ENCODE data around the gene PDK2. TPM values are rescaled to one million over a fixed set of nuclear protein-coding genes. Genes with fewer than 3 reads are reported as not detected.

PDK2 gene
- total and polyA plus RNA-seq, 2 of the 4 experiments (the other 2 are of a cell fraction) = 26.7 to 104 TPM

DNA sequence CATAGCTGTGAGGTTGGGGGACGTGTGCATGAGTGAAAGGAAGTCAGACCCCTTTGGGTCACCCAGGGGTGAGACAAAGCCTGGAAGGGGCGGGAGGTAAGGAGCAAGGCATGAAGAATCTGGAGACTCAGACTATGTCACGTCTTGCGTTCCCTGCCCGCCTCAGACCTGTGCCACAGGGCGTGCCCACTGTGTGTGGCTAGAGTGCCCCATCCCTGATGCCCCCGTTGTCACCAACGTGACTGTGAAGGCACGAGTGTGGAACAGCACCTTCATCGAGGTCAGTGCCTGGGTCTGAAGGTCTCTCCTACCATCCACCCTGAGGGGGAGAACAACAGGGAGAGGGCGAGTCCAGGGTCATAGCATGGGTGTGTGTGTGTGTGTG, 15.1 kb upstream of the PDK2 start:
- no peak overlapping the region for H2BK120ac ChIP-seq (ENCODE audit: low read depth, low read length)
- H3K4me1 ChIP-seq (ENCODE audit: control insufficient read depth, insufficient read depth, low read length) = no peaks in the 10 kb centered on the region
- no peak for DNase-seq
- H3K9ac ChIP-seq (ENCODE audit: low read depth, low read length) = no peak overlapping the region
- H3K9me3 ChIP-seq (ENCODE audit: control insufficient read depth, insufficient read depth, low read length) = no peaks in the 10 kb centered on the region
- ChIA-PET CTCF (interaction anchor here (0.7 kb wide), 1 partner anchor 24 kb away, joined by 4 read pairs; the partner anchor contains the start of gene ITGA3), POLR2A (ENCODE audit: unreplicated experiment) (no interaction called here)
- H3K27me3 ChIP-seq (ENCODE audit: control insufficient read depth, insufficient read depth, low read length) = no peaks in the 10 kb centered on the region
- H2BK5ac ChIP-seq (ENCODE audit: low read depth, low read length, poor library complexity, severe bottlenecking) = no peak overlapping the region
- H3K4me2 ChIP-seq (ENCODE audit: low read depth, low read length) = no peak overlapping the region
- H3K56ac ChIP-seq (ENCODE audit: extremely low read depth, insufficient read depth, low read length) = no peak overlapping the region
- no peak overlapping the region for H2BK15ac ChIP-seq (ENCODE audit: low read depth, low read length)
- no peak overlapping the region for H3K23ac ChIP-seq (ENCODE audit: low read depth, low read length)
- H3K36me3 ChIP-seq (ENCODE audit: control insufficient read depth, insufficient read depth, low read length) = peaks cover 62% of the 10 kb centered on the region
- no TSS peak for BruUV-seq (replicated peaks)
- no peak overlapping the region for H4K91ac ChIP-seq (ENCODE audit: insufficient read depth, low read depth, low read length)
- no peak for ATAC-seq (ENCODE audit: low read depth)
- no peak overlapping the region for H2AK5ac ChIP-seq (ENCODE audit: low read depth, low read length)
- peaks cover 13 to 38% of the 10 kb centered on the region in 2 experiments; a peak in 3 of 4 replicates for H3K79me1 ChIP-seq (ENCODE audit: low read depth in 1 of 2, low read length in 2 of 2)
- no peak overlapping the region for H2BK20ac ChIP-seq (ENCODE audit: low read depth, low read length)
- no peak overlapping the region for H4K8ac ChIP-seq (ENCODE audit: low read depth in 2 of 2, low read length in 2 of 2)
- H4K20me1 ChIP-seq (ENCODE audit: insufficient read depth, low read length) = no peaks in the 10 kb centered on the region; the same call in none of the 2 replicates
- no peak overlapping the region for H2AFZ ChIP-seq (replicated peaks; ENCODE audit: low read length, poor library complexity)
- no peak overlapping the region for H3K27ac ChIP-seq (ENCODE audit: insufficient read depth, low read length)
- in situ Hi-C loops (cut with MboI; ENCODE audit: low sequenced_read_pairs) (no loop called here), dilution Hi-C loops (cut with HindIII; ENCODE audit: low sequenced_read_pairs, unreplicated experiment) (no loop called here), intact Hi-C loops (cut with micrococcal nuclease) (no loop called here)
- TF ChIP-seq MAFK (IDR thresholded peaks at IDR 0.05; ENCODE audit: low read depth, low read length) = no peak
- TF ChIP-seq CHD1 (IDR thresholded peaks at IDR 0.05; ENCODE audit: low read depth, low read length) = no peak
- no peak for TF ChIP-seq NFE2L2 (IDR thresholded peaks at IDR 0.05; ENCODE audit: low read depth, low read length)
- TF ChIP-seq RFX5 (IDR thresholded peaks at IDR 0.05; ENCODE audit: low read depth, low read length) = no peak
- TF ChIP-seq BHLHE40 (IDR thresholded peaks at IDR 0.05; ENCODE audit: low read depth, low read length) = no peak
- TF ChIP-seq, protein P1, sequence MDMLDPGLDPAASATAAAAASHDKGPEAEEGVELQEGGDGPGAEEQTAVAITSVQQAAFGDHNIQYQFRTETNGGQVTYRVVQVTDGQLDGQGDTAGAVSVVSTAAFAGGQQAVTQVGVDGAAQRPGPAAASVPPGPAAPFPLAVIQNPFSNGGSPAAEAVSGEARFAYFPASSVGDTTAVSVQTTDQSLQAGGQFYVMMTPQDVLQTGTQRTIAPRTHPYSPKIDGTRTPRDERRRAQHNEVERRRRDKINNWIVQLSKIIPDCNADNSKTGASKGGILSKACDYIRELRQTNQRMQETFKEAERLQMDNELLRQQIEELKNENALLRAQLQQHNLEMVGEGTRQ (IDR thresholded peaks at IDR 0.05; ENCODE audit: low read depth, low read length) = no peak
- TF ChIP-seq MXI1 (IDR thresholded peaks at IDR 0.05; ENCODE audit: borderline replicate concordance, low read depth, low read length) = no peak
- no peak for TF ChIP-seq RCOR1 (IDR thresholded peaks at IDR 0.05; ENCODE audit: insufficient replicate concordance, low read length)
- TF ChIP-seq CEBPB (IDR thresholded peaks at IDR 0.05; ENCODE audit: low read depth, low read length) = no peak
- no peak for TF ChIP-seq FOS (IDR thresholded peaks at IDR 0.05; ENCODE audit: low read depth, low read length)
- TF ChIP-seq, protein P2, sequence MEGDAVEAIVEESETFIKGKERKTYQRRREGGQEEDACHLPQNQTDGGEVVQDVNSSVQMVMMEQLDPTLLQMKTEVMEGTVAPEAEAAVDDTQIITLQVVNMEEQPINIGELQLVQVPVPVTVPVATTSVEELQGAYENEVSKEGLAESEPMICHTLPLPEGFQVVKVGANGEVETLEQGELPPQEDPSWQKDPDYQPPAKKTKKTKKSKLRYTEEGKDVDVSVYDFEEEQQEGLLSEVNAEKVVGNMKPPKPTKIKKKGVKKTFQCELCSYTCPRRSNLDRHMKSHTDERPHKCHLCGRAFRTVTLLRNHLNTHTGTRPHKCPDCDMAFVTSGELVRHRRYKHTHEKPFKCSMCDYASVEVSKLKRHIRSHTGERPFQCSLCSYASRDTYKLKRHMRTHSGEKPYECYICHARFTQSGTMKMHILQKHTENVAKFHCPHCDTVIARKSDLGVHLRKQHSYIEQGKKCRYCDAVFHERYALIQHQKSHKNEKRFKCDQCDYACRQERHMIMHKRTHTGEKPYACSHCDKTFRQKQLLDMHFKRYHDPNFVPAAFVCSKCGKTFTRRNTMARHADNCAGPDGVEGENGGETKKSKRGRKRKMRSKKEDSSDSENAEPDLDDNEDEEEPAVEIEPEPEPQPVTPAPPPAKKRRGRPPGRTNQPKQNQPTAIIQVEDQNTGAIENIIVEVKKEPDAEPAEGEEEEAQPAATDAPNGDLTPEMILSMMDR (conservative IDR thresholded peaks at IDR 0.05; ENCODE audit: low read depth, low read length) = no peak
- TF ChIP-seq, protein P3, sequence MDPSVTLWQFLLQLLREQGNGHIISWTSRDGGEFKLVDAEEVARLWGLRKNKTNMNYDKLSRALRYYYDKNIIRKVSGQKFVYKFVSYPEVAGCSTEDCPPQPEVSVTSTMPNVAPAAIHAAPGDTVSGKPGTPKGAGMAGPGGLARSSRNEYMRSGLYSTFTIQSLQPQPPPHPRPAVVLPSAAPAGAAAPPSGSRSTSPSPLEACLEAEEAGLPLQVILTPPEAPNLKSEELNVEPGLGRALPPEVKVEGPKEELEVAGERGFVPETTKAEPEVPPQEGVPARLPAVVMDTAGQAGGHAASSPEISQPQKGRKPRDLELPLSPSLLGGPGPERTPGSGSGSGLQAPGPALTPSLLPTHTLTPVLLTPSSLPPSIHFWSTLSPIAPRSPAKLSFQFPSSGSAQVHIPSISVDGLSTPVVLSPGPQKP (IDR thresholded peaks at IDR 0.05; ENCODE audit: borderline replicate concordance, low read depth, low read length) = no peak
- no peak for TF ChIP-seq POLR2A (IDR thresholded peaks at IDR 0.05; ENCODE audit: low read depth, low read length)
- TF ChIP-seq MAZ (IDR thresholded peaks at IDR 0.05; ENCODE audit: borderline replicate concordance, low read depth, low read length) = no peak
- TF ChIP-seq SMC3 (IDR thresholded peaks at IDR 0.05; ENCODE audit: low read depth, low read length) = no peak
- TF ChIP-seq RAD21 (IDR thresholded peaks at IDR 0.05; ENCODE audit: low read length) = no peak
- peak overlapping the region; percentile 25 for H2AK9ac ChIP-seq (replicated peaks; ENCODE audit: low read depth, low read length, poor library complexity)
- no peak overlapping the region for H3K4ac ChIP-seq (ENCODE audit: low read depth, low read length)
- H4K5ac ChIP-seq (ENCODE audit: low read depth, low read length) = no peak overlapping the region
- H3K14ac ChIP-seq (replicated peaks; ENCODE audit: low read depth, low read length) = no peak overlapping the region
- 100% methylated on average over 2 of the region's 11 CpGs; no CpG with 5 or more reads in 1 of the 2 experiments for WGBS, 2 experiments (ENCODE audit: extremely low coverage in 2 of 2, insufficient read length in 1 of 2)
- no peaks in the 10 kb centered on the region for H3K9me1 ChIP-seq (ENCODE audit: insufficient read depth, low read length)
- no peak overlapping the region for H3K4me3 ChIP-seq (ENCODE audit: insufficient read depth, low read depth, low read length)
- no peak overlapping the region for H3K18ac ChIP-seq (ENCODE audit: low read depth, low read length)
